Choroid plexus epithelial cell (primary cell): Measurements from ENCODE around the gene ZNF467.

ENCODE experiments used
- DNase-seq: peaks from one replicate; pipeline ENCODE4 v3.0.0-alpha.2; 2010; ENCODE audit warnings: low read depth
- H3K4me3 ChIP-seq: 2 replicates; pipeline ENCODE4 v1.5.1; 2011; ENCODE audit warnings: low read depth, mild to moderate bottlenecking, control low read depth, low read length, moderate library complexity
- CTCF ChIP-seq: conservative IDR thresholded peaks from 2 replicates; pipeline ENCODE4 v1.5.1; 2011; ENCODE audit warnings: low read depth, mild to moderate bottlenecking, control low read depth, inconsistent platforms, low read length, moderate library complexity

Gene ZNF467

GRCh38 chr7:149717481-149717880 is 55.9 kb downstream of the ZNF467 start:
- TF ChIP-seq CTCF: no peak
- no peak overlapping the region for H3K4me3 ChIP-seq
- no peak for DNase-seq

GRCh38 chr7:149716932-149717307 is 56.5 kb downstream of the ZNF467 start:
- DNase-seq: no peak
- TF ChIP-seq CTCF: no peak
- H3K4me3 ChIP-seq: no peak overlapping the region

- no peak for DNase-seq
- TF ChIP-seq CTCF: no peak
- H3K4me3 ChIP-seq: no peak overlapping the region
Observed at GRCh38 chr7:149716007-149716931, 57.1 kb downstream of the ZNF467 start.

GRCh38 chr7:149715476-149715875 is 57.9 kb downstream of the ZNF467 start:
- DNase-seq: no peak
- H3K4me3 ChIP-seq: peak overlapping the region; percentile 75
- TF ChIP-seq CTCF: no peak

GRCh38 chr7:149714910-149715471 is 58.4 kb downstream of the ZNF467 start:
- peak overlapping the region; percentile 75 for H3K4me3 ChIP-seq
- TF ChIP-seq CTCF: no peak
- DNase-seq: no peak
